ENCODE results near the gene CDC45. TPM values are rescaled to one million over a fixed set of nuclear protein-coding genes. Genes with fewer than 3 reads are reported as not detected.

The CDC45 gene
- total RNA-seq, 2 experiments from 2014 or later = 80.2 to 83.0 TPM

DNA sequence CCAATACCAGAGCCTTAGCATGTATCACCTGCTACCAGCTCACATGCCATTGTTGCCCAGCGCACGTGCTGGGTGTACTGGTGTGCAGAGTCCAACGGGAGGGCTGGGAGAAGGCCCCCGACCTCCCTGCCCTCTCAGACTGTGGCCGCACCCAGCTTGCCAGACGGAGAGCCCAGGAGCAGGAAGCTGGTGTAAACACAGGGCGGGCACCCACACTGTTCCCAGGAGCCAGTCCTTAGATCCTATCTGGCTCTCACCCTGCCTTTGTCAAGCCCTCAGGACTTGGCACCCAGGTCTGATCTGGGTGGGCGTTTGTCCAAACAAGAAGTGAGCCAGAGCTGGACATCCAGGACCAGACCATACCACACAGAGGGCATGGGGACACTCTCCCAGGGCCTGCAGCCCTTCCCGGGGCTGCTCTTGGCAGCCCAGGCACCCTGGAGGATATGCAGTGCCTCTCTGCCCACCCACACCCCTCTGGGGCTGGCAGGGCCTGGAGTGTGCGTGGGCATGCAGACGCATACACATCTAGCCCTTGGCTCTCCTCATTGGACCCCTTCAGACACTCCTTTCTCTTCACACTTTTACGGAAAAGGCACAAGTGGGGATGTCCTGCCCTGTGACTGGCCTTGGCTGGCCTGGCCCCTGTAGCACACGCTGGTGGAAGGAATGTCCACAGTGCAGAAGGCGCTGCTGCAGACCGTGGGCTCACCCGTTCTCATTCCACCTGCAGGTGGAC is 64.4 kb downstream of the CDC45 start:
- H3K4me3 ChIP-seq (ENCODE audit: low read depth, low read length, poor library complexity, severe bottlenecking) = no peak overlapping the region
- H3K36me3 ChIP-seq (ENCODE audit: insufficient read depth, low read length) = no peaks in the 10 kb centered on the region
- intact Hi-C loops (cut with micrococcal nuclease; ENCODE audit: unreplicated experiment) = no loop called here
- no peaks in the 10 kb centered on the region for H3K9me2 ChIP-seq (ENCODE audit: insufficient read depth, low read length)
- no peak for DNase-seq (ENCODE audit: low spot score)
- H3K4me2 ChIP-seq (ENCODE audit: low read length) = no peak overlapping the region
- no peak overlapping the region for H2AFZ ChIP-seq (ENCODE audit: low read length)
- no peaks in the 10 kb centered on the region for H3K9me3 ChIP-seq (ENCODE audit: low read length)
- H4K20me1 ChIP-seq (ENCODE audit: insufficient read depth, low read length) = no peaks in the 10 kb centered on the region
- CTCF ChIA-PET (ENCODE audit: unreplicated experiment) = no interaction called here
- no TSS peak for BruUV-seq (replicated peaks)
- TF ChIP-seq, protein P1, sequence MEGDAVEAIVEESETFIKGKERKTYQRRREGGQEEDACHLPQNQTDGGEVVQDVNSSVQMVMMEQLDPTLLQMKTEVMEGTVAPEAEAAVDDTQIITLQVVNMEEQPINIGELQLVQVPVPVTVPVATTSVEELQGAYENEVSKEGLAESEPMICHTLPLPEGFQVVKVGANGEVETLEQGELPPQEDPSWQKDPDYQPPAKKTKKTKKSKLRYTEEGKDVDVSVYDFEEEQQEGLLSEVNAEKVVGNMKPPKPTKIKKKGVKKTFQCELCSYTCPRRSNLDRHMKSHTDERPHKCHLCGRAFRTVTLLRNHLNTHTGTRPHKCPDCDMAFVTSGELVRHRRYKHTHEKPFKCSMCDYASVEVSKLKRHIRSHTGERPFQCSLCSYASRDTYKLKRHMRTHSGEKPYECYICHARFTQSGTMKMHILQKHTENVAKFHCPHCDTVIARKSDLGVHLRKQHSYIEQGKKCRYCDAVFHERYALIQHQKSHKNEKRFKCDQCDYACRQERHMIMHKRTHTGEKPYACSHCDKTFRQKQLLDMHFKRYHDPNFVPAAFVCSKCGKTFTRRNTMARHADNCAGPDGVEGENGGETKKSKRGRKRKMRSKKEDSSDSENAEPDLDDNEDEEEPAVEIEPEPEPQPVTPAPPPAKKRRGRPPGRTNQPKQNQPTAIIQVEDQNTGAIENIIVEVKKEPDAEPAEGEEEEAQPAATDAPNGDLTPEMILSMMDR (conservative IDR thresholded peaks at IDR 0.05; ENCODE audit: low read length) = no peak
- no peak for TF ChIP-seq EZH2phosphoT487 (IDR thresholded peaks at IDR 0.05; ENCODE audit: borderline replicate concordance, low read depth, low read length)
- H3K4me1 ChIP-seq (ENCODE audit: insufficient read depth, low read length, poor library complexity, severe bottlenecking) = no peaks in the 10 kb centered on the region
- POLR2A ChIA-PET = no interaction called here
- no peaks in the 10 kb centered on the region for H3K79me2 ChIP-seq (ENCODE audit: insufficient read depth, low read depth, low read length)
- H3K27ac ChIP-seq (ENCODE audit: low read depth, low read length, poor library complexity, severe bottlenecking) = no peak overlapping the region

DNA sequence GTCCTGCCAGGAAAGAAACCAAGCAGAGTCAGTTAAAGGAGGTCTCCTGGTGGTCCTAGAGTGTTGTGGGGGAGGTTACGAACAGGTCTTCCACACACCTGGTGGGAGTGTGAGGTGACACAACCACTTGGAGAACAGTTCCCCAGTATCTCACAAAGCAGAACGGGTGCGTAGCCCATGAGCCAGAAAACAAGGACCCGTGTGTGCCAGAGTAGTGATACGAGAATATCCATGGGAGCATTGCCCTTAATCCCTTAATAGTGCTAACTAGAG is 66.2 kb downstream of the CDC45 start:
- TF ChIP-seq, protein P1 (conservative IDR thresholded peaks at IDR 0.05; ENCODE audit: low read length) = no peak
- DNase-seq (ENCODE audit: low spot score) = no peak
- intact Hi-C loops (cut with micrococcal nuclease; ENCODE audit: unreplicated experiment) = no loop called here

DNA sequence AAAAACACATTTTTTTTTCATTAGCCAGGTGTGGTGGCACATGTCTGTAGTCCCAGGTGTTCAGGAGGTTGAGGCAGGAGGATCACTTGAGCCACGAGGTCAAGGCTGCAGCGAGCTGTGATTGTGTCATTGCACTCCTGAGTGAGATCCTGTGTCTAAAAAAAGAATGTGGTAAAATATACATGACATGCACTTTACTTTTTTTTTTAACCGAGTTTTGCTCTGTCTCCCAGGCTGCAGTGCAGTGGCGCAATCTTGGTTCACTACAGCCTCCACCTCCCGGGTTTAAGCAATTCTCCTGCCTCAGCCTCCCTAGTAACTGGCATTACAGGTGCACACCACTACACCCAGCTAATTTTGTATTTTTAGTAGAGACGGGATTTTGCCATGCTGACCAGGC is 67.0 kb downstream of the CDC45 start:
- CTCF ChIA-PET (ENCODE audit: unreplicated experiment) = no interaction called here
- POLR2A ChIA-PET = no interaction called here
- no peak overlapping the region for H3K4me3 ChIP-seq (ENCODE audit: low read depth, low read length, poor library complexity, severe bottlenecking)
- no peaks in the 10 kb centered on the region for H3K9me3 ChIP-seq (ENCODE audit: low read length)
- H4K20me1 ChIP-seq (ENCODE audit: insufficient read depth, low read length) = no peaks in the 10 kb centered on the region
- no peaks in the 10 kb centered on the region for H3K4me1 ChIP-seq (ENCODE audit: insufficient read depth, low read length, poor library complexity, severe bottlenecking)
- H2AFZ ChIP-seq (ENCODE audit: low read length) = no peak overlapping the region
- DNase-seq (ENCODE audit: low spot score) = no peak
- BruUV-seq (replicated peaks) = no TSS peak
- TF ChIP-seq EZH2phosphoT487 (IDR thresholded peaks at IDR 0.05; ENCODE audit: borderline replicate concordance, low read depth, low read length) = no peak
- TF ChIP-seq, protein P1 (conservative IDR thresholded peaks at IDR 0.05; ENCODE audit: low read length) = no peak
- H3K4me2 ChIP-seq (ENCODE audit: low read length) = no peak overlapping the region
- no peak overlapping the region for H3K27ac ChIP-seq (ENCODE audit: low read depth, low read length, poor library complexity, severe bottlenecking)
- no peaks in the 10 kb centered on the region for H3K79me2 ChIP-seq (ENCODE audit: insufficient read depth, low read depth, low read length)
- no peaks in the 10 kb centered on the region for H3K36me3 ChIP-seq (ENCODE audit: insufficient read depth, low read length)
- intact Hi-C loops (cut with micrococcal nuclease; ENCODE audit: unreplicated experiment) = no loop called here
- H3K9me2 ChIP-seq (ENCODE audit: insufficient read depth, low read length) = no peaks in the 10 kb centered on the region

More for the DNA sequence above, 66.2 kb downstream of the CDC45 start:
- Histone ChIP-seq H4K20me1 (ENCODE audit: insufficient read depth, low read length) (no peaks in the 10 kb centered on the region), H3K9me2 (ENCODE audit: insufficient read depth, low read length) (no peaks in the 10 kb centered on the region), H2AFZ (ENCODE audit: low read length) (no peak overlapping the region), H3K4me3 (ENCODE audit: low read depth, low read length, poor library complexity, severe bottlenecking) (no peak overlapping the region), H3K9me3 (ENCODE audit: low read length) (no peaks in the 10 kb centered on the region), H3K36me3 (ENCODE audit: insufficient read depth, low read length) (no peaks in the 10 kb centered on the region), H3K27ac (ENCODE audit: low read depth, low read length, poor library complexity, severe bottlenecking) (no peak overlapping the region), H3K79me2 (ENCODE audit: insufficient read depth, low read depth, low read length) (no peaks in the 10 kb centered on the region), H3K4me2 (ENCODE audit: low read length) (no peak overlapping the region), H3K4me1 (ENCODE audit: insufficient read depth, low read length, poor library complexity, severe bottlenecking) (no peaks in the 10 kb centered on the region)
- no TSS peak for BruUV-seq (replicated peaks)
- ChIA-PET POLR2A (no interaction called here), CTCF (ENCODE audit: unreplicated experiment) (no interaction called here)
